SJSA1 (cell line): ENCODE data around the gene VDR. TPM values are rescaled to one million over a fixed set of nuclear protein-coding genes. Genes with fewer than 3 reads are reported as not detected.

Source experiments
- DNase-seq, 2 experiments: peaks; one replicate each; pipeline ENCODE4 v3.0.0-alpha.2; 2015 to 2020; ENCODE audit warnings: low spot score in 2 of 2, low read depth in 1 of 2
- H3K27ac ChIP-seq: fragments of 250-450 bp; sonication (Bioruptor Pico); 2 replicates; pipeline ENCODE4 v1.5.1; 2020; ENCODE audit warnings: mild to moderate bottlenecking, moderate library complexity
- H3K27me3 ChIP-seq: fragments of 250-450 bp; sonication (Bioruptor Pico); replicated peaks from 2 replicates; pipeline ENCODE4 v1.5.1; 2020; ENCODE audit warnings: mild to moderate bottlenecking, moderate library complexity
- H3K36me3 ChIP-seq: fragments of 250-450 bp; sonication (Bioruptor Pico); 2 replicates; pipeline ENCODE4 v1.5.1; 2020; ENCODE audit warnings: mild to moderate bottlenecking
- H3K4me1 ChIP-seq: fragments of 250-450 bp; sonication (Bioruptor Pico); replicated peaks from 2 replicates; pipeline ENCODE4 v1.6.1; 2021; ENCODE audit warnings: mild to moderate bottlenecking
- H3K4me3 ChIP-seq: fragments of 250-450 bp; sonication (Bioruptor Pico); 2 replicates; pipeline ENCODE4 v1.5.1; 2020; ENCODE audit warnings: mild to moderate bottlenecking
- H3K9me3 ChIP-seq: fragments of 250-450 bp; sonication (Bioruptor Pico); replicated peaks from 2 replicates; pipeline ENCODE4 v1.5.1; 2020; ENCODE audit warnings: mild to moderate bottlenecking
- total RNA-seq: library from RNA; depleted of rRNA; stranded (reverse); fragments of >200 nt; shearing (Covaris generic); gene quantifications from 2 replicates; pipeline ENCODE4 v1.2.3, GENCODE V29; 2014

VDR gene
- total RNA-seq, 1 experiment from 2014 or later, result 1.4 TPM

DNA sequence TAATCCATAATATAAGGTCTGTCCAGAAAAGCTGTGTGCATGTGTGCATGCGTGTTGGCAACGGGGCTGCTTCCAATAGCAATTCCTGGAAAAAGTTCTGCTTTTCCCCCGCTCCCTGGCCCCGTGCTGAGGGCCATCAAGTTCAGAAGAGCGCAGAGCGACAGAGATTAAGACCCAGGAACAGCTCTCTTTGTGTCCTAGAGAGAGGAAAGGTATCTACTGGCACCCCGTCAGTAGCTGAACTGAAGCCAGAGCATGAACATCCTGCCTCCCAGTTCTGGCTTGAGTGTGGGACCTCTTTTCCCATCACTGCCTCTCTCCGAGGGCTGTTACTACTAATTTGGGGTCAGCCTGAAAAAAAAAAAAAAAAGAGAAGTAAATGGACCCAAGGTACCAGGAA is 100.6 kb downstream of the VDR start:
- DNase-seq, result no peak
- Histone ChIP-seq H3K36me3 (peaks cover 75% of the 10 kb centered on the region), H3K4me3 (no peak overlapping the region), H3K9me3 (no peaks in the 10 kb centered on the region), H3K4me1 (peaks cover 31% of the 10 kb centered on the region), H3K27me3 (no peaks in the 10 kb centered on the region), H3K27ac (no peak overlapping the region)

DNA sequence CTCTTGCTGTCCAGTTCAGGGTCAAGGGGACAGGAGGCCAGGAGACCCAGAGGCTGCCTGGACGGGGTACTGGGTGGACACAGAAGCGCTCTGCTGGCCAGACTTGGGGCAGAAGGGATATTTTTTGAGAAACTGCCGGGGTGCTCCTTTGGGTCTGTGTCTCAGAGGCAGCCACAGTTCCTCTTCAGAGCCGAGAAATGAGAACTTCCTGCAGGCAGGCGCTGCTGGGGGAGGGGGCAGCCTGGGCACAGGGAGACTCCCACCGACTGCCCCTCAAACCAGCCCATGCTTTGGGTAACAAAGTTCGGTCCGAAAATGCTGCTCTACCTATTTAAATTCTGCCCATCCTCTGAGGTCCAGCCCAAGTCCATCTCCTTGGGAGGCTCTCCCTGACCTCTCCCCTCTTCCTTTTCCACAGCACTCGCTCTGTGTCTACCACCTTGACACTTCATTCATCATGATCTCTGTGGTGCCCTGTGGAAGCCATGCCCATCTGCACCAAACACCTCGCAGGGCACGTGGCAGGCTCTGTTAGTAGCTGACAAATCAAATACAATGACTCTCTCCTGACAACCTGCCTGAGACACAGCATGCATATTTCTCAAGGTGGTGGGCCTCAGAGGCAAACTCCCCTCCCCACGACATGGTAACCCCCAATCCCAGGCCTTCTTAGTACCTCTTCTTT is 101.5 kb downstream of the VDR start:
- DNase-seq, result no peak

DNA sequence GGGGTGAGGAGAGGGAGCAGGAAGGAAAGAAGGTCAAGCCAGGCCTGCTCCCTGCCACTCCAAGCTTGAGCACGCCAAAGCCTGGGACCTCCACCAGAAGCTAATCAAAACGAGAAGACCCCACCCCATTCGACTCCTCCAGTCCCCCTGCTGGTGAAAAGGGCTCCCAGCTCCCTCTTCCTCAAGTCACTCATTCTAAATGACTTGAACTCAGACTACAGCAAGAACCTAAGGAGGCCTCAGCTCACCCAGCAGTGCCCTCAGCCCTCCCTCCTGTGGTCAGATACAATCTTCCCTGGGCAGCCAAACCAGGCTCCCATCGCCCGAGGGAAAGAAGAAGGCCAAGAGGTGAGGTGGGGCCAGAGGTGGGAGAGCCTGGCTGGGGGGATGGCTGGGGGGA is 102.5 kb downstream of the VDR start:
- H3K36me3 ChIP-seq, result peaks cover 89% of the 10 kb centered on the region
- no peak overlapping the region for H3K4me3 ChIP-seq
- no peaks in the 10 kb centered on the region for H3K27me3 ChIP-seq
- peaks cover 15% of the 10 kb centered on the region for H3K4me1 ChIP-seq
- no peaks in the 10 kb centered on the region for H3K9me3 ChIP-seq
- H3K27ac ChIP-seq, result no peak overlapping the region
- DNase-seq, result no peak

More for the DNA sequence above, 101.5 kb downstream of the VDR start:
- Histone ChIP-seq H3K4me3 (no peak overlapping the region), H3K27me3 (no peaks in the 10 kb centered on the region), H3K36me3 (peaks cover 83% of the 10 kb centered on the region), H3K27ac (no peak overlapping the region), H3K4me1 (peaks cover 23% of the 10 kb centered on the region), H3K9me3 (no peaks in the 10 kb centered on the region)

DNA sequence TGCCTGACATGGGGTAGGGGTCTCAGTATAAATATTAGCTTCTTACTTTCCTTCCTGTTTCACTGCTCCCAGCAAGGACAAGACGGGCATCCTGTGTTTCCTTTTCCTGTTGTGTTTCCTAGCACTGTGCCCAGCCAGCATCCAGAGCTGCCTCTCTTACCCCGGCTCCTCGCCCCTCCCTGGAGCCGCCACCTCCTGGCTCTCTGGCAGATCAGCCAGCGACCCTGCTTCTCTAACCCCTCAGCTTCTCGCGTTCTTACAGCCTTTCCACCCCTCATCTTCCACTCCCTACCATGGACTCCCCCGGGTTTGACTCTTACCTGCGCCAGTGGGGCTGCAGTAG is 102.9 kb downstream of the VDR start:
- DNase-seq, result no peak
- Histone ChIP-seq H3K36me3 (peaks cover 92% of the 10 kb centered on the region), H3K4me3 (no peak overlapping the region), H3K27ac (no peak overlapping the region), H3K4me1 (peaks cover 15% of the 10 kb centered on the region), H3K9me3 (no peaks in the 10 kb centered on the region), H3K27me3 (no peaks in the 10 kb centered on the region)

DNA sequence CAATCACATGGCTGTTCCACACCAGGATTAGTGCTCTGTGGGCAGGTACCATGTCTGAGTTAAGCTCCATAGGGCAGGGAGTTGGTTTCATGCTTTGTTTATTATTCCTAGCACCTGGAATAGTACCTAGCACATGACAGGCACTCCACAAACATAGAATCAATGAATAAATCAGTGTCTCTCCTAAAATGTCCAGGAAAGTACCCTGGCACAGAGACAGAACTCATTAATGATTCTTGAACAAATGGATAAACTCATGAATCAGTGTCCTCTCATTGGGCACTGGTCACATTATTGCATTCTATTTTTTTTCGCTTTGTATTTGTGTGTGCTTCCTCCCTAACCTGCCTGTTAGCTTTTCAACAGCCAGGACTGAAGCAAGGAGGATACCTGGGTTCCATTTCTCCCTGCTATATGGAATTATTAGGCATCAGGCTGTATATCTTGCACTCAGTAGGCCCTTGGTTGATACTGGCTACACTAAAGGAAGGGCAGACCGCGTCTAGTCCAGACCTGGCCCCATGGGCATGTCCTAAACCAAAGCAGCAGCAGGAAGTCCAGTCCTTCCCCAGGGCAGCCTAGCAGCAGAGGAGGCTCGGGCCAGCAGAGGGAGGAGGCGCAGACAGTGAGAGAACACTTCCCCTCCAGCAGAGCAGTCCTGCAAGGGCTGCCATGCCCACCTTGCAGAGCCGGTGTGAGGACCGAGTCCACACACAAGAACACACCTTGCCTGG is 103.5 kb downstream of the VDR start:
- DNase-seq, result no peak
- H3K4me3 ChIP-seq, result no peak overlapping the region
- H3K27me3 ChIP-seq, result no peaks in the 10 kb centered on the region
- H3K36me3 ChIP-seq, result peaks cover 95% of the 10 kb centered on the region
- no peaks in the 10 kb centered on the region for H3K9me3 ChIP-seq
- H3K4me1 ChIP-seq, result peaks cover 14% of the 10 kb centered on the region
- H3K27ac ChIP-seq, result no peak overlapping the region

DNA sequence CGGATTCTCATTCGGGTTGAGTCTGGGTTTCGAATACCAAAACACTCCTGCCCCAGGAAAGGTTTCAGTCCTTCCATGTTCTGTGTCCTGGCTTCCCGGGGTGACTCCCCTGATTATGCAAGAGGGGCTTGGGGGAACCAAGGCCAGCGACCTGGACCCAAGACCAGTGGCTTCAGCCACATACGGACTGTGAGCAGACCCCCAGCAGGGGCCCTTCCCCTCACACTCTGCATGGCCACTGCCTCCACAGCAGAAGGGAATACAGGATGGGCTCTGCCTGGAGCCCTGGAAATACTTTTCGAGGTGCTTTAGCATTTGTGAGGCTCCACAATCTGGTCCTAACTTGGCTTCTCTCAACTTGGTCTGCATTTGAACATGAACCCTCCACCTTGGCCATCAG is 104.2 kb downstream of the VDR start:
- peaks cover 6% of the 10 kb centered on the region for H3K4me1 ChIP-seq
- no peak overlapping the region for H3K4me3 ChIP-seq
- no peaks in the 10 kb centered on the region for H3K27me3 ChIP-seq
- no peak overlapping the region for H3K27ac ChIP-seq
- DNase-seq, result no peak
- no peaks in the 10 kb centered on the region for H3K9me3 ChIP-seq
- H3K36me3 ChIP-seq, result peaks cover 95% of the 10 kb centered on the region

DNA sequence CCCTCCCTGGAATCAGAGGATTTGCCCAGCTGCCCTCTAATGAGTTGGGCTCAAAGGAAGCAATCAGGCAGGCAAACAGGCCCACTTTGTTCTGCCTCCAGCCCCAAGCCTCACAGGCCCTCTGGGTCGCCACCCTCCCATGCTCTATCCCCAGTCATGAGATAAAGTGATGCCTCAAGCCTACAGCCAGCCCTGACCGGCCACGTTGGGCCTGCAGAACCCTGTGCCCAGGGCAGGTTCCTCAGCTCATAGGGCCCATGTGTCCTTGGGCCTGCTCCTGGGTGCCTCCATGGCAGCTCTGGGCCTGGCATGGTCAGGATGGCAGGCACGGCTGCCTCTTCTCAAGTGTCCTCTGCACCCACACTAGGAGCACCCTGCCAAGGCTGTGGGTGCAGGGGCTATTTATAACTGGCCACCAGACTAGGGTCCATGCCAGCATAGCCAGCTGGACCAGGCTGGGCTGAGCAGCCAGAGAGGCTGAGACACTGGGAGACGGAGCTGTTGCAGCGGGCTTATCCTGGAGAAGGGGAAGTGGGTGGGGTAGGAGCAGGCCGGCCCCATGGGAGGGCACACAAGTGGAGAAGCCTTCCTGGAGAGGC is 105.3 kb downstream of the VDR start:
- peaks cover 95% of the 10 kb centered on the region for H3K36me3 ChIP-seq
- H3K9me3 ChIP-seq, result no peaks in the 10 kb centered on the region
- no peak overlapping the region for H3K4me3 ChIP-seq
- no peak overlapping the region for H3K27ac ChIP-seq
- no peaks in the 10 kb centered on the region for H3K4me1 ChIP-seq
- H3K27me3 ChIP-seq, result no peaks in the 10 kb centered on the region
- DNase-seq, result no peak

DNA sequence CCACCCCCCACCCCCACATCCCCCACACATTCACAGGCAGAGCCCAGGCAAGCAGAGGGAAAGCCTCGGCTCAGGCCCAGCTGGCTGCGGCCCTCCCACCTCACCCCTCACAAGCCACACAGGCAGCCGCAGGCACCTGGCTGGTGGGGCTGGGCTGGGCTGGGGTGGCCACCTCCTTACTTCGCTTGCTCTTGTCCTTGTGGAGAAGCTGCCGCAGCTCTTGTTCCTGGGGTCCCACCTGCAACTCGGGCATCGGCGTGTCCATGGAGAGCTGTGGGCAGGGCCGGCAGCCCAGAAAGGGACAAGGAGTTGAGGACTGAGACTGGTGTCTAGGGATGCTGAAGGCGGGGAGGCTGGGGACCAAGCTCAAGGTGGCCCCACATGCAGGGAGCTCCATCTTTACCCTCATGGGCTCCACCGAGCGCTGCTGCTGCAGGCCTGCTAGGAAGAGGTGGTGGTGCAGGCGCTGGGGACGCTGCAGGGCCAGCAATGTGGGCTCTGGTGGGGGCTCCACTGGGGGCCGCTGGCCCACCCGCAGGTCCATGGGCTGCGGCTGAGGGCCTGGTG is 106.3 kb downstream of the VDR start:
- no peak overlapping the region for H3K4me3 ChIP-seq
- peaks cover 97% of the 10 kb centered on the region for H3K36me3 ChIP-seq
- no peak for DNase-seq

DNA sequence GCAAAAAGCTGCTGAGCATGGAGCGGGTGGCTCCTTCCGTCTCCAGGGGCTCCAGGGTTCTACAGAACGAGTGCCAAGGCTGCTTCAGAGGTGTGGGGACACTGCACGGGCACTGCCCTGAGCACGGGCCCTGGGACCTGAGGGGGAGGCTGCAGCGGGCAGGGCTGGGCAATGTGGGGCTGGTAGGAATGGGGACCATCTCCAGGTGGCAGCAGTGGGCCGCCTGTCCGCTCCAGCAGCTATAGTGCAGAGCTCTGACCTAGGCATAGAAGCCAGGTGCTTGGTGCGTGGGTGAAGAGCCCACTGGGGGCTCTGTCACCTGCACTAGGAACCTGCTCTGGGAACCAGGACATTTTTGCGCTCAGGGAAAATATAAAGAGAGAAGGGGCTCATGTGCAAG is 107.4 kb downstream of the VDR start:
- H3K27ac ChIP-seq, result no peak overlapping the region
- H3K4me3 ChIP-seq, result no peak overlapping the region
- no peaks in the 10 kb centered on the region for H3K27me3 ChIP-seq
- no peaks in the 10 kb centered on the region for H3K9me3 ChIP-seq
- DNase-seq, result no peak
- peaks cover 94% of the 10 kb centered on the region for H3K36me3 ChIP-seq
- H3K4me1 ChIP-seq, result no peaks in the 10 kb centered on the region

More for the DNA sequence above, 106.3 kb downstream of the VDR start:
- Histone ChIP-seq H3K9me3 (no peaks in the 10 kb centered on the region), H3K27ac (no peak overlapping the region), H3K27me3 (no peaks in the 10 kb centered on the region), H3K4me1 (no peaks in the 10 kb centered on the region)

DNA sequence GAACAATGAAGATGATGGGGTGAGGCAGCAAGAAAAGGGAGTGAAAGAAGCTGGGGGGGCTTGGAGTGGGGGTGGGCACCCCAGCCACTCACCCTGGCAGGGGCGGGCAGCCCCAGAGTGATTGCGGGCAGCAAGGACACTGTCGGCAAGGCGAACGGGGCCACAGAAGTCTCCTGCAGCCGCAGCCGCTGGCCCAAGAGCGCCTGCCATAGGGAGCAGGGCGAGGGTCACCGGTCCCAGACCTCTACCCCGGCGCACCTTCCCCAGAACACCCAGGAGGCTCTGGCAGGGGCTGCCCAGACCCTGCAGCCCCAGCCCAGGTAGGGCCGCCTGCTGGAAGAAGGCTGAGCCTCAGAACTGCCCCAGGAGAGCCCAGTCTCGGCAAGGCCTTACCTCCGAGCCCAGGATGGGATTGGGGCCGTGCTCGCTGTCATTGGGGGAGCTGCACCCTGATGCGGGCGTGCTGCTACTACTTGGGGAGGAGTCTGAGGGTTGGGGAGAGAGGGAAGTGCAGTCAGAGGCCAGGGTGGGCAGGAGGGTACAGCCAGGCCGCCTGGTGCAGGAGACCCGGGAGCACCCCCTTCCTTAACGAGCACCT is 108.9 kb downstream of the VDR start:
- no peaks in the 10 kb centered on the region for H3K9me3 ChIP-seq
- peaks cover 91% of the 10 kb centered on the region for H3K36me3 ChIP-seq
- no peak overlapping the region for H3K27ac ChIP-seq

DNA sequence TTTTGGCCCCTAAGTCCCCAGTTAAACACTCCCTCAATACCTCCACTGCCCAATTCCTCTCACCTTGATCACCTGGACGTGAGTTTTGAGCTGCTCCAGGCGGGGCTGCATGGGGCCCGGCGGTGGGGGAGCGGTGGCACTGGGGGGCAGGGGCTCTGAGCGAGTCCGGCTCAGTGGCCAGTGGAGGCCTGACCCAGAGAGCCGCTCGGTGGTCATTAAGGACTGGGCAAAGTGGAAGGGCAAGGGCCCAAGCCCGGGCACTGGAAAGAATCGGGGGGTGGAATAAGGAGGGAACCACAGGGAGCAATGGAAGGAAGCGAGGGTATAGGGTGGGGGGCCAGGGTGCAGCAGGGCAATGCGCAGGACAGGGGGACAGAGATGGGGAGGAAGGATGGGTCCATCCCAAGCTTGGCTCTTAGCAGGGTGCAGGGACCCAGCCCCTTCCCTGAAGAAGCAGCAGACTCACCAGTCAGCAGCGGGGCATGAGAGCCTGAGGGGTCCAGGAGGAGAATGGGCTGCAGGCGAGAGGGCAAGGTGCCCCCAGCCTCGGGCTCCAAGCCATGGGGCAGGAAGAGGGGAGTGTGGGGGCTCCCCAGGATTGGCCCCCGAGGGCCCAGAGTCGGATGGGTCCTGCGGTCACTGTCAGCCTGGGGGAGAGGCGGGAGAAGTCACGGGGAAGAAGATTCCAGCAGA is 109.5 kb downstream of the VDR start:
- no peak for DNase-seq
- H3K36me3 ChIP-seq, result peaks cover 91% of the 10 kb centered on the region
- no peaks in the 10 kb centered on the region for H3K4me1 ChIP-seq
- H3K27ac ChIP-seq, result no peak overlapping the region
- H3K27me3 ChIP-seq, result no peaks in the 10 kb centered on the region
- H3K9me3 ChIP-seq, result no peaks in the 10 kb centered on the region
- H3K4me3 ChIP-seq, result no peak overlapping the region

More for the DNA sequence above, 108.9 kb downstream of the VDR start:
- Histone ChIP-seq H3K4me3 (no peak overlapping the region), H3K4me1 (no peaks in the 10 kb centered on the region), H3K27me3 (no peaks in the 10 kb centered on the region)
- no peak for DNase-seq

DNA sequence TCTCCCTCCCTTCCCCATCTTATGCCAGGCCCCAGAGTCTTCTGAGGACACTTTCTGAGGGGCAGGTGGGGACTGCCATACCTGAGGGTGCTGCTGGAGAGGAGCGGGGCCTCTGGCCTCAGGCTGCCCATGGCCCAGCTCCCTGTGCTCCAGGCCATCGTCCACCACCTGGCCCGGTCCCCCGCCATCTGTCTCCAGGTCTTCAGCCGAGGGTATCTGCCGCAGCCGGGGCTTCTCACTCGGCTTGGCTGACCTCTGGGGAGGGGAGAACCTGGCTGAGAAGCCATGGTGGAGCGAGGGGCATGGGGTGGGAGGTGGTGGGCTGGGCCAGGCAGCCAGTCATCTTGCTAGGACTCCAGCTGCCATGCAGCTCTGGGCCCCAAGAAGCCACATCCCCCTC is 110.1 kb downstream of the VDR start:
- Histone ChIP-seq H3K4me1 (no peaks in the 10 kb centered on the region), H3K9me3 (no peaks in the 10 kb centered on the region), H3K27ac (no peak overlapping the region), H3K27me3 (no peaks in the 10 kb centered on the region), H3K36me3 (peaks cover 91% of the 10 kb centered on the region), H3K4me3 (no peak overlapping the region)
- DNase-seq, result no peak

DNA sequence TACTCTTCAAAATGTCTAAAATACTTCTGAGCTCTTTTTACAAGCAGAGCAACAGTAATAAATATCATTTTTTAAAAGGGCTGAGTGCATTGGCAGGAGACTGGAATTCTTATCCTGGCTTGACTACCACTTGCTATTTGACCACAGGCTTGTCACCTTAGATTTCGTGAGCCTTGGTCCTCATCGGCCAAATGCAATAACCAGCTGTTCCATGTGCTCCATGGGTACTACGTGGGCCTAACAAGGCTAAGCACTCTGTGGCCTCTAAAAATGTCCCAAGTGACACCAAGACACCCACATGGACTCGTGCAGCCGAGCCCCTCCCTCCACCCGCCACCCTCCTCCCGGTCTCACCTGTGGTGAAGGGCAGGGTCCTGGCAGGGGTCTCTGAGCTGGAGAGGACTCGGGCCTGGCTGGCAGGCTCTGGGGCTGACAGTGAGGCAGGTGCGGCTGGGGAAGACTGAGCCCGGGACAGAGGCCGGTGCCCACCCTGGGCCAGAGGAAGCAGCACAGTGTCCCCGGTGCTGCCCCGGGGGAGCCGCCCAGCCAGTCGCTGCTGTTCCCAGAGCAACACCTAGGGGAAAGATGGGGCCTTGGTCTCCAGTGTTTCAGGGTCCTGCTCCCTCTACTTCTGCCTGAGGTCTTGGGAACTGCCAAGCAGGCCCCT is 111.6 kb downstream of the VDR start:
- Histone ChIP-seq H3K27me3 (no peaks in the 10 kb centered on the region), H3K9me3 (no peaks in the 10 kb centered on the region), H3K4me1 (no peaks in the 10 kb centered on the region), H3K4me3 (no peak overlapping the region), H3K27ac (no peak overlapping the region), H3K36me3 (peaks cover 91% of the 10 kb centered on the region)
- no peak for DNase-seq
